GM12878 (cell line): ENCODE results near the gene OR10H4. TPM values are rescaled to one million over a fixed set of nuclear protein-coding genes. Genes with fewer than 3 reads are reported as not detected.

Experiments
- ATAC-seq: fragments of 200-7000 bp; cut with Tn5 transposase; 3 replicates; pipeline ENCODE4 v1.9.1; 2020; ENCODE audit warnings: mild to moderate bottlenecking, moderate library complexity
- BruUV-seq: library from RNA; stranded (reverse); fragments of 400-500 nt; replicated peaks from 2 replicates; lab custom pipeline; 2021; lab: Mats Ljungman, UMichigan
- CTCF ChIA-PET: fragments of 300-600 bp; sonication (Branson Sonifier 250); formaldehyde crosslinking; extraction: SDS; loops from one replicate; lab custom pipeline; 2021; ENCODE audit warnings: inconsistent platforms; lab: Yijun Ruan, JAX
- POLR2A ChIA-PET: fragments of 350-600 bp; formaldehyde crosslinking; extraction: SDS; loops from one replicate; lab custom pipeline; 2021; ENCODE audit warnings: inconsistent platforms; lab: Charles Lee
- RAD21 ChIA-PET: fragments of 300-600 bp; sonication (Branson Sonifier 250); formaldehyde crosslinking; loops from one replicate; lab custom pipeline; 2023; ENCODE audit warnings: antibody characterized with exemption; ENCODE audit not compliant: unreplicated experiment; lab: Charles Lee
- SMC1A ChIA-PET: fragments of 300-600 bp; sonication (Branson Sonifier 250); formaldehyde crosslinking; loops from one replicate; lab custom pipeline; 2023; ENCODE audit not compliant: unreplicated experiment, uncharacterized antibody; lab: Charles Lee
- DNase-seq: peaks from one replicate; pipeline ENCODE4 v3.0.0-alpha.2; 2011; ENCODE audit warnings: low read depth, low spot score
- FAIRE-seq: peaks from 3 replicates; lab custom pipeline; 2011; peaks lifted over from hg19 to GRCh38; lab: Jason Lieb, UNC
- H2AFZ ChIP-seq: 2 replicates; pipeline ENCODE4 v1.6.0; 2011; ENCODE audit warnings: low read depth, low read length, control low read depth; ENCODE audit not compliant: control insufficient read depth
- H3K27ac ChIP-seq: 2 replicates; pipeline ENCODE4 v1.5.1; 2011; ENCODE audit warnings: control low read depth; ENCODE audit not compliant: control insufficient read depth, insufficient read depth
- H3K27me3 ChIP-seq, 2 experiments: replicated peaks in 1 of 2; 2 replicates each; pipeline versions ENCODE4 v1.6.0 to v1.6.1; 2011; ENCODE audit warnings: low read length in 1 of 2; ENCODE audit not compliant: control insufficient read depth in 2 of 2, insufficient read depth in 2 of 2
- H3K36me3 ChIP-seq, 2 experiments: 2 replicates each; pipeline ENCODE4 v1.5.1; 2011; ENCODE audit warnings: low read length in 1 of 2; ENCODE audit not compliant: control insufficient read depth in 2 of 2, insufficient read depth in 2 of 2
- H3K4me1 ChIP-seq: 2 replicates; pipeline ENCODE4 v1.6.1; 2011; ENCODE audit warnings: mild to moderate bottlenecking, low read length, moderate library complexity, mixed read lengths; ENCODE audit not compliant: control insufficient read depth, insufficient read depth
- H3K4me2 ChIP-seq: 2 replicates; pipeline ENCODE4 v1.6.0; 2011; ENCODE audit warnings: control low read depth; ENCODE audit not compliant: control insufficient read depth, insufficient read depth
- H3K4me3 ChIP-seq: fragments of 200-600 bp; sonication (generic); 2 replicates; pipeline ENCODE4 v1.5.1; 2016
- H3K79me2 ChIP-seq: 2 replicates; pipeline ENCODE4 v1.6.0; 2011; ENCODE audit warnings: low read length; ENCODE audit not compliant: control insufficient read depth, insufficient read depth
- H3K9ac ChIP-seq: 2 replicates; pipeline ENCODE4 v1.8.0; 2011; ENCODE audit warnings: low read length, control low read depth, mixed read lengths; ENCODE audit not compliant: control insufficient read depth, insufficient read depth
- H3K9me3 ChIP-seq: replicated peaks from 3 replicates; pipeline ENCODE4 v1.5.1; 2011; ENCODE audit warnings: mild to moderate bottlenecking, low read length; ENCODE audit not compliant: control insufficient read depth, insufficient read depth
- H4K20me1 ChIP-seq: 2 replicates; pipeline ENCODE4 v1.6.0; 2011; ENCODE audit not compliant: control insufficient read depth, insufficient read depth
- MTA2 ChIP-seq: fragments of 450-650 bp; IDR thresholded peaks from 2 replicates; pipeline ENCODE4 v1.6.1; 2016; ENCODE audit warnings: low read depth, mild to moderate bottlenecking, moderate library complexity
- PML ChIP-seq: IDR thresholded peaks from 2 replicates; pipeline ENCODE4 v1.6.1; 2012; ENCODE audit warnings: low read length, inconsistent platforms
- SMAD1 ChIP-seq: fragments of 450-650 bp; IDR thresholded peaks from 2 replicates; pipeline ENCODE4 v1.6.1; 2018; ENCODE audit warnings: mild to moderate bottlenecking, low read depth; ENCODE audit not compliant: partially characterized antibody
- ZBED1 ChIP-seq: IDR thresholded peaks from 2 replicates; pipeline ENCODE4 v1.6.1; 2016; ENCODE audit warnings: borderline replicate concordance
- WGBS: methylation state at CpG from one replicate; pipeline ENCODE4 v1.1.6; 2016; ENCODE audit warnings: low lambda C conversion rate; ENCODE audit not compliant: insufficient replicate concordance, insufficient coverage; ENCODE audit errors: missing lambda C conversion rate; 5-methylcytosine and 5-hydroxymethylcytosine counted together
- in situ Hi-C: fragments of 300-500 bp; cut with MboI; formaldehyde crosslinking; loops from 9 replicates; pipeline ENCODE4 v1.14.3; 2018; ENCODE audit warnings: mixed read lengths
- intact Hi-C: fragments of 100-400 bp; cut with micrococcal nuclease; formaldehyde crosslinking; loops from one replicate; pipeline ENCODE4 v1.14.2; 2022; ENCODE audit not compliant: unreplicated experiment
- polyA plus RNA-seq, 11 experiments: library from polyadenylated mRNA; depleted of rRNA in 4 of 11; unstranded in 6 of 11; stranded (reverse) in 5 of 11; fragments of >200 nt; fragmentation: Nextera tagmentation in 4 of 11; fragmentation: Illumina TruSeq in 1 of 11; extraction: Ambion mirVana in 4 of 11; extraction: Trizol in 1 of 11; gene quantifications; 1 replicate in 1 of 11; 2 replicates in 10 of 11; pipeline versions ENCODE4 v1.2.1 to v1.2.3, GENCODE V29; 2011 to 2016; ENCODE audit warnings: inconsistent platforms in 2 of 11, missing spikeins in 2 of 11, low read depth in 1 of 11
- total RNA-seq, 4 experiments: library from RNA; depleted of rRNA in 3 of 4; stranded (reverse); fragments of >200 nt in 3 of 4; fragmentation: Illumina TruSeq in 1 of 4; extraction: Trizol in 1 of 4; gene quantifications; 2 replicates each; pipeline versions ENCODE4 v1.2.1 to v1.2.3, GENCODE V29; 2013 to 2021
- TF ChIP-seq, protein P1 (sequence below): fragments of 150-350 bp; IDR thresholded peaks from 2 replicates; pipeline ENCODE4 v1.6.1; 2014; ENCODE audit warnings: mild to moderate bottlenecking, low read depth, low read length
- TF ChIP-seq, protein P2 (sequence below): IDR thresholded peaks from 2 replicates; pipeline ENCODE4 v1.6.1; 2012; ENCODE audit warnings: low read depth, low read length, improper control_type of control experiment
- TF ChIP-seq, protein P3 (sequence below): IDR thresholded peaks from 2 replicates; pipeline ENCODE4 v1.6.1; 2012; ENCODE audit warnings: mild to moderate bottlenecking, low read depth, low read length
- TF ChIP-seq, protein P4 (sequence below): IDR thresholded peaks from 2 replicates; pipeline ENCODE4 v1.6.1; 2011; ENCODE audit warnings: borderline replicate concordance, low read depth, mild to moderate bottlenecking, moderate library complexity, mixed read lengths, low read length; ENCODE audit not compliant: insufficient read depth; ENCODE audit errors: extremely low read length

OR10H4 gene
- total and polyA plus RNA-seq, 10 of the 15 experiments (the other 5 are each of a cell fraction or from before 2014, with no cell fraction given): not detected

DNA sequence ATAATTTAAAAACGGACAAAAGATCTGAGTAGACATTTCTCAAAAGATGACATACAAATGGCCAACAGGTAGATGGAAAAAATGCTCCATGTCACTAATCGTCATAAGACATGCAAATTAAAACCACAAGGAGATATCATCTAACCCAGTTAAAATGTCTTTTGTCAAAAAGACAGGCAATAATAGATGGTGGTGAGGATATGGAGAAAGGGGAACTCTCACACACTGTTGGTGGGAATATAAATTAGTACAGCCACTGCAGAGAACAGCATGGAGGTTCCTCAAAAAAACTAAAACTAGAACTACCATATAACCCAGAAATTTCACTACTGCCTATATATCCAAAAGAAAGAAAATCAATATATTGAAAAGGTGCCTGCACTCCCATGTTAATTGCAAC is 37.9 kb downstream of the OR10H4 start (continued):
- TF ChIP-seq, protein P1, sequence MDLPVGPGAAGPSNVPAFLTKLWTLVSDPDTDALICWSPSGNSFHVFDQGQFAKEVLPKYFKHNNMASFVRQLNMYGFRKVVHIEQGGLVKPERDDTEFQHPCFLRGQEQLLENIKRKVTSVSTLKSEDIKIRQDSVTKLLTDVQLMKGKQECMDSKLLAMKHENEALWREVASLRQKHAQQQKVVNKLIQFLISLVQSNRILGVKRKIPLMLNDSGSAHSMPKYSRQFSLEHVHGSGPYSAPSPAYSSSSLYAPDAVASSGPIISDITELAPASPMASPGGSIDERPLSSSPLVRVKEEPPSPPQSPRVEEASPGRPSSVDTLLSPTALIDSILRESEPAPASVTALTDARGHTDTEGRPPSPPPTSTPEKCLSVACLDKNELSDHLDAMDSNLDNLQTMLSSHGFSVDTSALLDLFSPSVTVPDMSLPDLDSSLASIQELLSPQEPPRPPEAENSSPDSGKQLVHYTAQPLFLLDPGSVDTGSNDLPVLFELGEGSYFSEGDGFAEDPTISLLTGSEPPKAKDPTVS: no peak
- no peak for TF ChIP-seq PML
- no peak for TF ChIP-seq ZBED1

DNA sequence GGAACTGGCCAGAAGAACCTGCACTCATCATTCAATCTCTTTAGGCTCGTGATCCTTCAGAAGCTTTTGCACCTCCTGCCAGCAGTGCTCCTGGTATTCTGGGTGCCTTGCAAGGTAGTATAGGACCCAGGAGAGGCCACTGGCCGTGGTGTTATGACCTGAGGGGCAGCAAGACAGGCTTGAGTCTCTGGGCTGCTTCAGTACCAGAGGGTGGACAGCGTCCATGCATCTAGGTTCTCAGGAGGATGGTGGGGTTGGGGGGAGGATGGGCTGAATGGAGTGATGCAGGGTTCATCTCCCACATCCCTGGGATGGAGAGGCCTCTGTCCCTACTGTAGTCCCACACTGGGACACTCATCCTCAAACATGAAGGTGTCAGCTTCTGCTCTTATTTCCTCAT is 41.1 kb downstream of the OR10H4 start:
- Histone ChIP-seq H3K4me3 (no peak overlapping the region), H3K36me3 (no peaks in the 10 kb centered on the region), H3K79me2 (no peaks in the 10 kb centered on the region), H3K9me3 (no peaks in the 10 kb centered on the region; the same call in 2 of the 3 replicates), H4K20me1 (no peaks in the 10 kb centered on the region), H3K27ac (no peak overlapping the region), H3K4me1 (no peaks in the 10 kb centered on the region), H3K27me3 (no peaks in the 10 kb centered on the region), H2AFZ (no peak overlapping the region), H3K9ac (no peak overlapping the region), H3K4me2 (no peak overlapping the region)
- no TSS peak for BruUV-seq
- ChIA-PET RAD21 (no interaction called here), SMC1A (no interaction called here), POLR2A (no interaction called here), CTCF (no interaction called here)
- WGBS: 0% methylated on average over 3 of the region's 3 CpGs
- in situ Hi-C loops (no loop called here), intact Hi-C loops (no loop called here)
- no peak for FAIRE-seq
- TF ChIP-seq MTA2: no peak
- TF ChIP-seq SMAD1: no peak
- TF ChIP-seq, protein P2, sequence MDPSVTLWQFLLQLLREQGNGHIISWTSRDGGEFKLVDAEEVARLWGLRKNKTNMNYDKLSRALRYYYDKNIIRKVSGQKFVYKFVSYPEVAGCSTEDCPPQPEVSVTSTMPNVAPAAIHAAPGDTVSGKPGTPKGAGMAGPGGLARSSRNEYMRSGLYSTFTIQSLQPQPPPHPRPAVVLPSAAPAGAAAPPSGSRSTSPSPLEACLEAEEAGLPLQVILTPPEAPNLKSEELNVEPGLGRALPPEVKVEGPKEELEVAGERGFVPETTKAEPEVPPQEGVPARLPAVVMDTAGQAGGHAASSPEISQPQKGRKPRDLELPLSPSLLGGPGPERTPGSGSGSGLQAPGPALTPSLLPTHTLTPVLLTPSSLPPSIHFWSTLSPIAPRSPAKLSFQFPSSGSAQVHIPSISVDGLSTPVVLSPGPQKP: no peak
- TF ChIP-seq, protein P3, sequence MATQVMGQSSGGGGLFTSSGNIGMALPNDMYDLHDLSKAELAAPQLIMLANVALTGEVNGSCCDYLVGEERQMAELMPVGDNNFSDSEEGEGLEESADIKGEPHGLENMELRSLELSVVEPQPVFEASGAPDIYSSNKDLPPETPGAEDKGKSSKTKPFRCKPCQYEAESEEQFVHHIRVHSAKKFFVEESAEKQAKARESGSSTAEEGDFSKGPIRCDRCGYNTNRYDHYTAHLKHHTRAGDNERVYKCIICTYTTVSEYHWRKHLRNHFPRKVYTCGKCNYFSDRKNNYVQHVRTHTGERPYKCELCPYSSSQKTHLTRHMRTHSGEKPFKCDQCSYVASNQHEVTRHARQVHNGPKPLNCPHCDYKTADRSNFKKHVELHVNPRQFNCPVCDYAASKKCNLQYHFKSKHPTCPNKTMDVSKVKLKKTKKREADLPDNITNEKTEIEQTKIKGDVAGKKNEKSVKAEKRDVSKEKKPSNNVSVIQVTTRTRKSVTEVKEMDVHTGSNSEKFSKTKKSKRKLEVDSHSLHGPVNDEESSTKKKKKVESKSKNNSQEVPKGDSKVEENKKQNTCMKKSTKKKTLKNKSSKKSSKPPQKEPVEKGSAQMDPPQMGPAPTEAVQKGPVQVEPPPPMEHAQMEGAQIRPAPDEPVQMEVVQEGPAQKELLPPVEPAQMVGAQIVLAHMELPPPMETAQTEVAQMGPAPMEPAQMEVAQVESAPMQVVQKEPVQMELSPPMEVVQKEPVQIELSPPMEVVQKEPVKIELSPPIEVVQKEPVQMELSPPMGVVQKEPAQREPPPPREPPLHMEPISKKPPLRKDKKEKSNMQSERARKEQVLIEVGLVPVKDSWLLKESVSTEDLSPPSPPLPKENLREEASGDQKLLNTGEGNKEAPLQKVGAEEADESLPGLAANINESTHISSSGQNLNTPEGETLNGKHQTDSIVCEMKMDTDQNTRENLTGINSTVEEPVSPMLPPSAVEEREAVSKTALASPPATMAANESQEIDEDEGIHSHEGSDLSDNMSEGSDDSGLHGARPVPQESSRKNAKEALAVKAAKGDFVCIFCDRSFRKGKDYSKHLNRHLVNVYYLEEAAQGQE: peak; percentile 56; the same call in 1 of the 2 replicates
- TF ChIP-seq, protein P4, sequence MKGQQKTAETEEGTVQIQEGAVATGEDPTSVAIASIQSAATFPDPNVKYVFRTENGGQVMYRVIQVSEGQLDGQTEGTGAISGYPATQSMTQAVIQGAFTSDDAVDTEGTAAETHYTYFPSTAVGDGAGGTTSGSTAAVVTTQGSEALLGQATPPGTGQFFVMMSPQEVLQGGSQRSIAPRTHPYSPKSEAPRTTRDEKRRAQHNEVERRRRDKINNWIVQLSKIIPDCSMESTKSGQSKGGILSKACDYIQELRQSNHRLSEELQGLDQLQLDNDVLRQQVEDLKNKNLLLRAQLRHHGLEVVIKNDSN: no peak
- no peak for ATAC-seq
- no peak for DNase-seq
